GM21360 (cell line): Measurements from ENCODE around the gene CROCC2.

ENCODE experiments used
- ATAC-seq: cut with Tn5 transposase; IDR thresholded peaks from one replicate; pipeline ENCODE4 v1.9.1; 2021; ENCODE audit warnings: mild to moderate bottlenecking, moderate library complexity; ENCODE audit not compliant: unreplicated experiment

CROCC2 gene

DNA sequence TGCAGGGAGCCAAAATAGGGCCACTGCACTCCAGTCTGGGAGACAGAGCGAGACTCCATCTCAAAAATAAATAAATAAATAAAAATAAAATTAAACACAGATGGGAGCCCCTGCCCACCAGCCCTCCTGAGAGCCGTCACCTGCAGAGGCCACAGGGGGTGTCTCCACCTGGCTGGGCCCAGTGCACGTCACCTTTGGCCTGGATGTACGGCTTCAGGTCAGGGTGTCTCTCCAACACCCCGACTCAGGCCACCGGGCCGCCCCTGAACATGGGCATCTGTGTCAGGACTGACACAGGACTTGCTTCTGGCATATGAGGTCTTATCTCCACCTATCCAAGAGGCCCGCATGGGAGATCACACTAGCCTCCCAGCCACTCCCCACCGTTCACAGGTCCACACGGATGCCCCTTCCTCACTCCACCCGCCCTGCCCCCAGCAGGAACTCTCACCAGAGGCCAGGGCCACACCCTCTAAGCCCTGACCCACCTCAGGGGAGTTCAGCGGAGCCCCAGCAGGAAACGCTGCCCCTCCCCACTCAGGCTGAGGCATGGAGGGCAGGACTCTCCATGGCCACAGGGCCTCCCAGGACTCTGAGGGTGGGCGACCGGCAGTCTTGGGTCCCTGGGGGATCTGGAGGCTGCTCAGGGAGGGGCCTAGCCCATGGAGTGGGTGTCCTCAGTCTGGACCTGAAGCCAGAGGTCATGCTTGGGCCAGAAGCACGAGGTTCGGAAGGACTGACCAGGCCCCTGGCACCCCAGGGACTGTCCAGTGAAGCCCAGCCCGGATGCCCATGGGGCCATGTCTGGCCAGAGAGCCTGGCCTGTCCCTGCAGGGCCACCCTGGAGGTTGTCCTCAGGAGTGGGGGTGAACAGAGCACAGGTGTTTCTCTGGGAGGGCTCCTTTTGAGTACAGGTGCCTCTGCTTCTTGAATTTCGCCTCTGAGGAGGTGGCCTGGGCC lies 1.6 kb upstream of the CROCC2 start:
- no peak for ATAC-seq

DNA sequence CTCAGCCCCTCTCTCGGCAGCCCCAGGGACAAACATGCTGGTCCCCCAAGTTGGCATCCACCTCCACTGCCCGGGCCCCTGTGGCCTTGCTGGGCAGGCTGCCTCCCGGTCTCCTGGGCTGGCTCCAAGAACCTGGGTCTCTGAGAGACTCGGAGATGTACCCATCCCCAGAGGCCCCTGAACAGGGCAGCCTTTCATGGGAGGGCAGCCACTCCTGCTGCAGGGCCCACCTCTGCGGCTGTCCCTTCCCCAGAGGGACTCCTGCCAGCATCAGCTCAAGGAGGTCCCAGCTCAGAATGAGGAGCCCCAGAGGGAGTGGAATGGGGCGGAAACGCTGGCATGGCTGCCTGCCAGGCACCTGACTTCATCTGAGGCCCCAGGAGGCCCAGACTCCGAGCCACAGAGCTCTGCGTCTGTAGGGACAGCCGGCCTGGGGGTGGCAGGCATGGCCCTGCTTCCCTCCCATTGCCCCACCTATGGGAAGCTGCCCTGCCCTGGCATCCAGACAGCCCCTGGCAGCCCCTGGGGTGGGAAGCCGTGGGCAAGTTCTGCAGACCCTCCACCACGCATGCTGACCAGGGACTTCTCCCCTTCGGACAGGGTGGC lies 857 bp upstream of the CROCC2 start:
- no peak for ATAC-seq

DNA sequence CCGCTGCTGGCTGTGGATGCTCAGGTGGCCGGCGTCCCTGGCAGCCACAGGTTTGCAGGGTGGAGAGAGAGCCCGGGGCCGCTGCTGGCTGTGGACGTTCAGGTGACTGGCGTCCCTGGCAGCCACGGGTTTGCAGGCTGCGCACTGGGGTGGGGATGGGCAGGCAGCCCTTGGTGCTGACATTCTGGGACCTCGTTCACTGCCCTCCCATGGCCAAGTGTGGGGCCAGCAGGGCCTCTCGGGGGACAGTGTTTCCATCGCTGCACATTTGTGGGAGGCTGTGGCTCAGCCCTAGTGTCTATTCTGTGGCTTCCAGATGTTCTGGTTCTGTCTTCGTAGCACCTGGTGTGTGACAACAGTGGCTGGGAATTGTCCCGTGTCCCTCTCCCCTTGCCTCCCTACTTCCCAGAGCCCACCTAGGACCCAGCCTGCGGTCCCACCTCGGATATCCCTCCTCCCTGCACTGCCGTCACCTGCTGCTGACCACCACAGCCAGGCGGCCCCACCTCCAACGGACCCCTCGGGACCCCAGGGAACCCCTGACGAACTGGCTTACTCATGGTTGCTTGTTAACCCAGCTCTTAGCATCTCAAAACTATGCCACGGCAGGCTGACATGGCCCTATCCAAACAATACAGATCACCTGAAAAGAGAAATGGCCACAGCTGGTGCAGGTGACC lies 915 bp downstream of the CROCC2 start:
- ATAC-seq, result no peak

DNA sequence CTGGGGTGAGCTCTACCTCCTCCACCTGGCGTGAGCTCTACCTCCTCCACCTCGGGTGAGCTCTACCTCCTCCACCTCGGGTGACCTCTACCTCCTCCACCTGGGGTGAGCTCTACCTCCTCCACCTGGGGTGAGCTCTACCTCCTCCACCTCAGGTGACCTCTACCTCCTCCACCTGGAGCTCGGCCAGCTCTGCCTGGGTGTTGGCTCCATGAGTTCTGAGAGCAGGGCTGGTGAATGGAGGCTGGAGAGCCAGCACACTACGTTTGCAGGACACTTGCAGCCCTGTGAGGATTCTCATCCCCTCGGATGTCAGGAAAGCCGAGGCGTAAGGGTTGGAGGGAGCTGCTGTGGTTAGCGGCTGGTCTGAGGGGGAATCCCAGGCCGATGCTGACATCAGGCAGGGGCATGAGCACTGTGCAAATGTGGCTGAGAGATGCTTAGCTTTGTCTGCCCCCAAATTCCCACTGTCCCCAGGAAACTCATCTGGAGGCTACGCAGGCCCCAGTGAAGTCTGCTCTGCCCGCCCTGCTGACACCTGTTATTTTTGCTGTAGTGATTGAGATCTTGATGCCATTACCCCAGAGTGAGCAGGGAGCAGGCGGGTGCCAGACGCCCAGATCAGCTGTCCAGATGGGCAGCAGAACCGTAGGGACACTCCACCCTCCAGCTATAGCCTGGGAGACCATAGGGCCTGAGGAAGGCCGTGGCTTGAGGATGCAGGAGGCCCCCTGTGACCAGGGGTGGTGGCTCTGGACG lies 3.3 kb downstream of the CROCC2 start:
- no peak for ATAC-seq

DNA sequence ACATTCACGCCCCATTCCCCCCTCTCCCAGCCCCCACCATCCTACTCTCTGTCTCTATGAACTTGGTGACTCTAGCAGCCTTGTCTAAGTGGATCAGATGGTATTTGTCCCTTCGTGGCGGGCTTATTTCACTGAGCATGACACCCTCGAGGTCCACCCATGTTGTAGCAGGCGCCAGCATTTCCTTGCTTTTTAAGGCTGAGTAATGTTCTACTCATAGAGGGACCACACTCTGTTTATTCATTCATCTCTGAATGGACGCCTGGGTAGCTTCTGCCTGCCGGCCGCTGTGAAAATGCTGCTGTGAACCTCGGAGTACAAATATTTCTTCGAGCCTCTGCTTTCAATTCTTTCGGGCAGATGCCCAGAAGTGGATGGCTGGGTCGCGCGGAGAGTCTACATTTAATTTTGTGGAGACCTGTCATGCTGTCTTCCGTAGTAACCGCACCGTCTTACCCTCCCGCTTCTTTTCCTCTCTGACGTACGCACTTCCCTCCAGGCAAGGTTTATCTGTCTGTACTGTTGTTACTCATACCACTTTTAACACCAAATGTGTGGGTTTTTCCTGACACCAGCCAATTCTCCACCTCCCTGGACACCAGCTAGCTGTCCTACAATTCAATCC lies 5.6 kb downstream of the CROCC2 start:
- ATAC-seq, result no peak

DNA sequence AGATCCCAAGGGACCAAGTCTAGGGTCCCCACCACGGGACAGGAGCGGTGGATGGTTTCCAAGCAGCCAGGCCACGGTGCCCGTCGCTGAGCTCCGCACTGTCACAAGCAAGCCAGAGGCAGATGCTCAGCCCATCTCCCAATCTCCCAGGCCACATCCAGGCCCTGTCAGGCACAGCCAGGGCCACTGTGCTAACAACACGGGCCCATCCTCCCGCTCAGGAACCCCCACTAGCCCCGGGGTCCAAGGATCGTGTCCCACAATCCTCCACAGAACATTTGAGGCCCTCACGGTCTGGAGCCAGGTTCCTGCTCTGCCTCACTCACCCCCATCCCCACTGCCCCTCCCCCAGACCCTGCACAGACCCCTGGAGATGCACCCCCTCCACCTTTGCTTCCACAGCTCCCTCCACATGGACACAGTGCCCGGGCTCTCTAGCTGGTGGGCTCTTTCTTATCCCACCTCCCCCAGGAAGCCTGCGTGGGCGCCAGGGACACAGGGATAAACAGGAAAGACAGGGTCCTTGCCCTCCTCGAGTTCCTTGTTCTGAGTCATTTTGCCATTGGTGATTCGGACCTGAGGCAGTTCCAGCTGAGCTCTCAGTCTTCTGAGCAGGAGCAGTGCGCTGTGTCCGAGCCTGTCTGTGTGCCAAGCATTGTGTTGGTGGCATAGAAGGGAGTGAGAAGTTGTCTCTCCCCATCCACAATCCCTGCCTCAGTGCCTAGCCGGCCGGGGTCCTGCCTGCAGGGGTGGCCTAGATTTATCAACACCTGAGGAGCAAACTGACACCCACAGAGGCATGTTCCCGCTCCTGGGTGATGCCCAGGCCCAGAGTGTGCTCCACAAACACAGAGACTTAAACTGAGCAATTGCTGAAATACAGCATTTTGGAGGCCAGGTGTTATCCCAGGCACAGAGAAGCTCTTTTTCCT lies 7.0 kb downstream of the CROCC2 start:
- no peak for ATAC-seq

DNA sequence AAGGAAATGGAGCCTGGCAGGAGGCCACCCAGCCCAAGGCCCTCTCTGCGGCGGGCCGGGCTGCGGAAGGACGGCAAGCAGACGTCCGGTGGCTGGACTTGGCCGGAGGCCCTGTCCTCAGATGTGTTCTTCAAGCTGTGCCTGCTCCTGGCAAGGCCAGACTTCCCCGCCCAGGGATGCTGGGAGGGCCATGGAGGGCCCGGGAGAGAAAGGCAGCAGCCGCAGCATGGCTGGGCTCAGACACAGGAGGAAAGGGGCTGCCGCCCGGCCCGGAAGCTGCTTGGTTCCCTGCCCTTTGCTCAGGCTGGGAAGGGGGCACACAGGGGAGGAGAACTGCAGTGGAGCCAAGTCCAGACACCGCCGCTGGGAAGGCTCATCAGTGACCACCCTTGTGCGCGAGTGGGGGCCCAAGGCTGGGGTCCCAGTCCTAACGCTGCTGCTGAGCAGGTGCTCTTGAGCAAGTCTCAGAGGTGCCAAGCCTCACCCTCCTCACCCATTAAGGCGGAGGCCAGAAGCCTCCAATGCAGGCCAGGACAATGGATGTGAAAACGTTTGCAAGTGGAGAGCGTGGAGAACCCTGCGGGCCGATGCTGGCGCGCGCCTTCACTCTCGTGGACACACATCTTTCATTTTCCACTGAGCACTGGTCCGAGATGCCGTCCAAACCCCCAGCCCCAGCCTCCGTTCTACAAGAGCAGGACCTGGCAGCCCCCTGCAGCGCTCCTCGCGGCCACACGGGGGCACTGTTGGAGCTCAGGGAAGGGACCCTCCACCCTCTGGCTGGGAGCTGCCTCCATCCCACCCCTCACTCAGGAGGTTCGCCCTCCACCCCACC lies 7.9 kb downstream of the CROCC2 start:
- no peak for ATAC-seq

DNA sequence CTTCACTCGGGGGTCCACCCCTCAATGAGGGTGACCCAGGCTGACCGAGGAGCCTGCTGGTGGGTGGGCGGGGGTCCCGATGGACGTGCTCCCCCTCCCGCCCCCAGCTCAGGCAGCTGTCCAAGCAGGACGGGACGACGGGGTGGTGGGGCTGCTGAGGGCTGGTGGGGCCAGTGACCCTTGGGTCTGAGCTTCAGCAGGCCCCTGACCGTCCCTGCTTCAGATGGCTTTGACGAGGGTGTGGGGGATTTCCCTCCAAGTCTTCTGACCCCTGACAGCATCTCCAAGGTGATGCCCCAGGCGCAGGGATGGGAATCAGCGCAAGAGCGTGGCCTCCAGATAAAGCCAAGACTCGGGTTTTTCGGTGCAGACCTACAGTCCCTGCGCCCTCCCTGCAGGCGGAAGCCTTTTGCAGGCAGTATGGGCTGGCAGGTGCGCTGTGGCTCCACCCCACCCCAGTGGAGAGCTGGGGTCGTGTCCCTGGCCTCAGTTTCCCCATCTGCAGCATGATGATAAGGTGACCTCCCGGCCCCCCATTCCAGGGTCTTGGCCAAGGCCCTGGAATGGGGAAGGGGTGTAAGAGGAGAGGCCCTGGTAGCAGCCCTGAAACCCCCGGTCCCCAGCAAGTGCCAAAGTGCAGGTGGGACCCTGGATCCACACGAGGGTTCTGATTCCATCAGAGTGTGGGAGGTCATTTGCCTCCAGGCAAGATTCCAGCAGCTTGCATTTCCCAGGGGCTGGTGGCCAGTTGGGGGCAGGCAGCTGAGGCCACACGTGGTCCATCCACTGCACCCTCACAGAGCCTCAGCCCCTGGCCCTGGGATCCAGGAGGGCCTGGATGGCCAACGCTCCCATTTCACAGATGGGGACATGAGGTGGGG lies 8.7 kb downstream of the CROCC2 start:
- ATAC-seq, result no peak

DNA sequence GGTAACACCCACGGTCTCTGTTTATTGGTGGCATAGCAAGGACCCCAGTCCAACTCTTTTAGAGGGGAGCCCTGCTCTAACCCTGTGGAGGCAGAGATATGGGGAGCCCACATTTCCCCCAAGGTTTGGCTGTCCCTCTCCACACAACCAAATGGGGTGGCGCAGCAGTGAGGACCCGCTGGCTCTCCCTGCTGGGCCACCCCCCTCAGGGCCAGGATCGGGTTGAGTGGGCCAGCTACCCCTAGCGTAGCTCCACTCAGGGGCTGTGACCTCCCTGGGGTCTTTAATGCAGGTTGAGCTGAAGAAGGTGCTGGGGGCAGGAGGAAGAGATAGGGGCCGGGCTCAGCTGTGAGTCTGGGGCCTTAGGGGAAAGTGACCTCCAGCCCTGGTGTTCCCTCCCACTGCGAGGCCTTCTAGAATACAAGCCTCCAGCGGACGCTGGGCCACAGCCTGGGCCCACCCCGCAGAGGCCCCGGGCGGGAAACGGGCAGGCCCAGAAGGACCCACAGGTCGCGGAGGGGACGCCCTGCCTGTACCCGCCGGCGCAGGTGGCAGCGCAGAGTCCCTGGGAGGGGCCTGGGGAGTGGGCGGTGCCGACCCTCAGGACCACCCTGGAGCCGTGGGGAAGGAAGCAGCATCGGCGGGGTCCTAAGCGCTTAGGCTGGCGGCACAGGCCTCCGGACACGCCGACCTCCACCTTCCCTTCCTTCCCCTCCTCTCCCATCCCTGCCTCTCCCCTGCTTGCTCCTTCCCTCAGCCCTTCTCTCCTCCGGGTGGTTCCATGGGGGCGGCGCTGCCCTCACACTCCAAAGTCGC lies 9.6 kb downstream of the CROCC2 start:
- ATAC-seq, result no peak

DNA sequence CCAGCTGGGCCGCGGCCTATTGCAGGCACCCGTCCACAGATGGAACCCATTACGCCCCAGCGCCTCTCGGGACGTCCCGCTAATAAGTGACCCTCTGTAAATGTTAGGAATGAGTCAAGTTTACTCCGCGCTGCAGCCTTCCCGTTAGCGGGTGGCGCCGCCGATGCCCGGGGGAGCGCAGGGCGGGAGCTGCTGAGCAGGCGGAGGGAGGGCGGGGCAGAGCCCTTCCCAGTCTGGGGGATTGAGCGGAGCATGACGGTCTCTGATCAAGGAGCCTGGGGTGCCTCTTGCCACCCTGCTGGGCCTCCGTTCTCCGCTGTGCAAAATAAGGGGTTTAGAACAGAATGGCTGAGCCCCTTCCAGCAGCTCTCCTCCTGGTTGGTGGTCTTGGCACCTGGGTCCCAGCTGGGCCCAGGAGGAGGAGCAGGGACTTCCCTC lies 10.5 kb downstream of the CROCC2 start:
- no peak for ATAC-seq

DNA sequence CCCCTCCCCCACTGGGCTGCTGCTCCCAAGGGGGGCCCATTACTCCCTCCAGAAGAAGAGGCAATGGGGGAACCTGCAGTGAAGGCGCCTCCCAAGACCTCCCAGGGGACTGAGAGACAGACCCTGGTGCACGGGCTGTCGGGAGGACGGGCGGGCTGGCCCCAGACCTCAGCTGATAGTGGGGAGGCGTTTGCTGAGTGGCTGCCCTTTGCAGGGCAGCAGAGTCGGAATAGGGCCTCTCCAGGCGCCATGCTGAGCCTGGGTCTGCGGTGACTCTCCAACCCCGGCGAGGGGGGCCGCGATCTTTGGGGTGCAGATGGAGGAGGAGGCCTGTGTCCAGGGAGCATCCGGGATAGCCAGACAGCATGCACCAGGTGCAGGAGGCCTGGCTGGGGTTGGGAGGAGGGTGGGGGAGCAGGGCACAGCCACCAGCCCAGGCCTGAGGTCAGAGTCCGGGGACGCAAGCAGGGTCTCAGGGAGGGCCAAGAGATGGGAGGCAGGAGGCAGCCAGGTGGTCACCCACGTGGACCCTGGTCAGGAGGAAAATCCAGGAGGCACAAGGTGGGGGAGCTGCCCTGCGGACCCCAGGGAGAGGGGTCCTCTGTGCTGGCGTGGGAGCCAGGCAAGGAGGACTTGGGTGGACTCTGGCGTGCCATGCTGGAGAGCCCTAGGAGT lies 11.0 kb downstream of the CROCC2 start:
- ATAC-seq, result no peak

DNA sequence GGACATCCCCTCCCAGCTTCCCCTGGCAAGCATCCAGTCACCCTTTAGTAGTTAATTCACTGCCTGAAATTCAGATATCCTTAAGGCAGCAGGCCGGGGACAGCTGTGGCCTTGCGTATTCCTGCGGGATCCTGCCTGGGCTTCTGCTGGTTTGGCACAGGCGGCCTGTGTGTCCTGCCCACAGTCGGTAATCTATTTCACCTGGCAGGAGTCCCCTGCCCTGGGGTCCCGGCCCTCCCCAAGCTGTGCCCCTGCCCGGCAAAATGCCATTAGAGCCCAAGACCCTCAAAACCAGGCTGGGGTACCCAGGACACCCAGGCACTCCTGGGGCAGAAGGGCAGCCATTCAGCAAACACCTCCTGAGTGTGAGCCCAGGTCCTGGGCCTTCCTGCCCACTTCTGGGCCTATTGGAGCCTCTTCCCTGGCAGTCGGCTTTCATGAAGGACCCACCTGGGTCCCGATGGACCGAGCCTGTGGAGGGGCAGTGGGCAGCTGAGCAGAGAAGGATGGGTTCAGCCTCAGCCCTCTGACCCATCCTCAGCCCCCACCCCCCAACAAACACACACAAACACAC lies 11.6 kb downstream of the CROCC2 start:
- no peak for ATAC-seq

DNA sequence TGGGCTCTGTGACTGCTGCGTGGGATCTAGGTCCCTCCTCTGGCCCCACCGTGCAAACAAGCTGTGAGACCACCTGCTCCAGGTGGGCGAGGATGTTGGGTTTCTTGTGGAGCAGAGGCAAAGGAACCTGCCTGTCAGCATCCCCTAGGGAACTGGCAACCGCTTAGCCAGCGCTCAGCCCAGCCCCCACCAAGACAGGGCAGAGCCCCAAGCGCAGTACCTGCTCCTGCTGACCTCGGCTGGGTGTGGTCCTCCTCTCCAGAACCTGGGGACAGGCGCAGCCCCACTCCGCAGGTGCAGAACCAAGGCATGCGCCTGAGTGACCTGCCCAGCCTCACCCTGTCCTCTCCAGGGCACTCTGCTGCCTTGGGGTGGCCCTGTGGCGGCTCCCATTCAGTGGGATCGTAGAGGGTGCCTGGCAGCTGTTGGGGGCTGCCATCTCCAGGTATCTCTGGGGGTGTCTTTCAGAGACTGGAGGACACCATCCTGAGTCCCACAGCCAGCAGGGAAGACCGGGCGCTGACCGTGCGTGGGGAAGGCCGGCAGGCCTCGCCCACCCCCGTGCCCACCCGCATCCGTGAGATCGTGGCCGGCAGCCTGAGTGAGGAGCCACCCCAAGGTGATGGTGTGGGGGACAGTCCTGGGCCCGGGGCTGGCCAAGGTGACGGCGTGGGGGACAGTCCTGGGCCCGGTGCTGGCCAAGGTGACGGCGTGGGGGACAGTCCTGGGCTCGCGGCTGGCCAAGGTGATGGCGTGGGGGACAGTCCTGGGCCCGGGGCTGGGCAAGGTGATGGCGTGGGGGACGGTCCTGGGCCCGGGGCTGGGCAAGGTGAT lies 12.3 kb downstream of the CROCC2 start:
- ATAC-seq, result no peak

DNA sequence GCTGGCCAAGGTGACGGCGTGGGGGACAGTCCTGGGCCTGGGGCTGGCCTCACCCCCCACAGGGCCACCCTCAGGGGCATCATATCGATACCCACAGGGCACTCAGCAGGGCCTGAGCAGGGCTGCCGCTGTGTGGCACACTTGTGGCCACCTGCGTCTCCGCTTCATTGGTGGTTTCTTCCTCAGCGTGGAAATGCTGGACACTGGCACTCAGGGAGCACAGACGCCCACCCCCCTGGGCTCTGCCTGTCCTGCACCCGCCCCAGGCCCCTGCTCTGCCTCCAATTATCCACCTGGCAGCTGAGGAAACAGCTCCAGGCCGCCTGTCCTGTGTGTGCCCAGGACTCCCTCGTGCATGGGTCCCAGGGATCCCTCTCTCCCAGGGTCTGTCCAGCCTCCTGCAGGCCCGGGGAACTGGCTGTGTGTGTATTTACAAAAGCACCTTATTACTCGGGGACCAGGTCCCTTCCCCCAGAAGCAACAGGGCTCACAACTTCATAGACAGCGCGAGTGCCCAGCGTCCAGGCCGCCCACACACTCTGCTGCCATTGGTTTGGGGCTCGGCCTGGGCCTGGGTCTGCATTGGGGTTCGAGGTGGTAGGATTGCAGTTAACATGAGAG lies 13.1 kb downstream of the CROCC2 start:
- no peak for ATAC-seq
